Right kidney (tissue), 1 donor: ENCODE data around the gene QPCT.
"Not testable (repeated sequence)": the region's sequence is repeated elsewhere in the genome, so short reads cannot be mapped to it uniquely, and the experiment has no call there.

ENCODE experiments used
- DNase-seq: peaks from one replicate; pipeline ENCODE4 v3.0.0-alpha.2; 2016

QPCT gene

DNA sequence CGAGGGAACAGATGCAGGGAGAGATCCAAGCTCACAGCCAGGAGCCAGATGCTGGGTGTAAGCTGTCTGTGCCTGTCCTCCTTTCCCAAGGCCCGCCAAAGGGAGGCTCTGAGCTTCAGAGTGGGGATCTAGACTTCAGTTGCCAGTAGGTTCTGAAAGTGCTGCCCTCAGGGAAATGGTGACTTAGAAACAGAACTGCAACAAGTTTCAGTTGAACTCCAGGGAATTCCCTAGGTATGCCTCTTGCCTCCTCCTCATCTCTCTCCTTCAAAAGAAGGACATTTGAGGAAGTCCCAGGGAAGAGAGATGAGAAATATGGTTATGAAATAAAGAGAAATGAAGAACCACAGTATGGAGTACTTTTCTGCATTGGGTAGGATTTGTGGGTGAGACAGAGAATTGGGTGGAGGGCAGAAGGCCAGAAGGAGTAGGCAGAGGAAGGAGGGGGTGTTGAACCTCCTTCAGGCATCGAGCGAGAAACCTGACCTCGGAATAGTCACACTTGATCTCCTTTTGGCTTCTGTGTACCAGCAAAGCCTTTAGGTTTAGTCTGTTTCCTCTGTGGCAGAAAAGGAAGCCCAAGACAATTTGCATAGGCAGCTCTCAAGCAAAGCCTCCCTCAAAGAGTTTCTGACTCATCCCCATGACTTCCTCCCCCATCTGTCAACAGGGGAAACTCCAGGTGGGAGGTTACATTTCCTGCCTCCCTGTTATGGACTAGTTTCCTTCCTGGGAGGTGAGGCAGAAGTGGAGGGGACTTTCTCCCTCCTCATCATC is 45.7 kb downstream of the QPCT start:
- DNase-seq: no peak

DNA sequence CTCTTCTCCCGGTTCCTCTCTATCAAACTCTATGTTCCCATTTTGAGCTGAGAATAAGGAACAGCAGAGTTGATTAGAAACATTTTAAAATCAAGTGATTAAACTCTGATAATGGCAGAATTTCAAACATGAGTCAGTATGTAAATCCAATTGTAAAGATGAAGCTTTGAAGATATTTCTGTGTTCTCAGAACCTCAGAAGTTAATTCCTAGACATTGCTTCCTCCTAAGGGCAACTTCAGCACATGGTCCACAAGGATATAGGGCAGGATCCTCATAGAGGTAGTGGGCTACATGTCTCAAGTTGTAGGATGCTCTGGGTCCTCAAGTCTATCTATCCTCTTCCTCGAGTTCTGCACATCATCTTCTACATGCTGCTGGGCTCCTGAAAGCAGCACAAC is 46.3 kb downstream of the QPCT start:
- no peak for DNase-seq

DNA sequence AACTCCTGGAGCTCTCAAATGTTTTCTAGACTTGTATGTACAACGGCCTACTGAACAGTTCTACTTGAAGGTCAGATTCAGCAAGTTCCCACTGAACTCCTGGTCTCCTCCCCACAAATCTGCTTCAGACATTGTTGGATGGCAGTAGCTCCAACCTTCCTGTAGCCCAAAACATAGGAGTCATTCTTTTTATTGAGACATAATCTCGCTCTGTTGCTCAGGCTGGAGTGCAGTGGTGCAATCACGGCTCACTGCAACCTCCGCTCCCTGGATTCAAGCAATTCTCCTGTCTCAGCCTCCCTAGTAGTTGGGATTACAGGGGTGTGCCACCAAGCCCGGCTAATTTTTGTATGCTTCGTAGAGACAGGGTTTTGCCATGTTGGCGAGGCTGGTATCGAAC is 47.3 kb downstream of the QPCT start:
- no peak for DNase-seq

GRCh38 chr2:37392428-37392827 is 48.0 kb downstream of the QPCT start:
- DNase-seq: no peak

GRCh38 chr2:37394263-37394662 is 49.8 kb downstream of the QPCT start:
- no peak for DNase-seq

DNA sequence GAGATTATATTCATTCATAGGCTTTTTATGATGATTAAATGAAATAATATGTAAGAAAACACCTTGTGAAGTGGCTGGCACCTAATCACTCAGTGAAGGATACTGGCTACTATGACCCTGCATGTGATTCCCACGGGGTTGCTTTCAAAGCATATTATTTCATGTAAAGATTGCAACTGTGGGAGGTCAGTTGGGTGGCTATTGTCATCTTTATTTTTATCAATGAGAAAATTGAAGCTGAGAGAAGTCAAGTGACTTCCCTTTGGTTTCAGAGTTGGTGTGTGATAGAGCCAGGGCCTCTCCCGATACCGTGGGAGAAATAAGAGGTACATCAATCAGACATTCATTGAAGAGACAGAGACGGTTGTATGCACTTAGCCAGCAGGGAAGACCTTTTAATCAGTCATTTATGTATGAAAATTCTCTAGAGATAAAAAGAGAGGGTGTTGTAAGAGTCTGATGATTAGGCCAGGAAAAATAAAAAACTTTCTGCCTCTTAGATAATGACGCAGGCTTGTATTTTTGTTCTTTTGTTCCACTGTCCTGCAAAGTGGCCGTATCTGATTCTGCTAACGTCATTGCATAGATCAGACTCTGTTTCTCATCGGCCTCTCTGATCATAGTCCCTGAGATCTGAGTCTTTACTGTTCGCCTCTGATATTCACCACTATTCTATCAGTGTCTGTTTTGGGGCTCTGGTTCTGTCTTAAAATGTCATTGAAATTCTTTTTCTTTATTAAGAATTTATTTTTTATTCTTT is 50.5 kb downstream of the QPCT start:
- no peak for DNase-seq

- no peak for DNase-seq
Observed at GRCh38 chr2:37396890-37397565, 52.6 kb downstream of the QPCT start.

GRCh38 chr2:37398990-37399389 is 54.6 kb downstream of the QPCT start:
- DNase-seq: no peak

- DNase-seq: no peak
Observed at GRCh38 chr2:37400041-37400440, 55.6 kb downstream of the QPCT start.

GRCh38 chr2:37402636-37403035 is 58.2 kb downstream of the QPCT start:
- DNase-seq: no peak

GRCh38 chr2:37405781-37406180 is 61.4 kb downstream of the QPCT start:
- no peak for DNase-seq

DNA sequence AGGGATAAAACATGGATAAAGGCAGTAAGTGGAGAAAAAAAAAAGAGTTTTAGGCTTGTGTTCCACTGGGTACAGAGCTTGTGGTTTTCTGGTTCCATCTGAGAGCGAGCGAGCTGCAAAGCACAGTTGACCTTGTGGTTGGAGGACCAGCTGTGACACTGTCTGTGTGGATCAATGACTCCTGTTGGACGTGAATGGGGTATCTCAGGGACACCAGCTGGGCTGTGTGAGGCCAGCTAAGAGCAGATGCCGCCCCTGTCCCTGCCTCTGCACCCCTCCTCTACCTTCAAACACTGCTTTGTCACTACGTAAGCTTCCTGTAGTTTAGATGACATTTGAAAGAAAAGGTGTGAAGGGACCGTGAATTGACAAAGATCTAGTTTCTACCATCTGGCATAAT is 67.8 kb downstream of the QPCT start:
- DNase-seq: no peak

- DNase-seq: not testable (repeated sequence)
Observed at GRCh38 chr2:37413911-37414469, 69.6 kb downstream of the QPCT start.

- DNase-seq: peak; percentile 36
Observed at GRCh38 chr2:37414470-37414949, 70.1 kb downstream of the QPCT start.

- no peak for DNase-seq
Observed at GRCh38 chr2:37415128-37415820, 70.8 kb downstream of the QPCT start.

DNA sequence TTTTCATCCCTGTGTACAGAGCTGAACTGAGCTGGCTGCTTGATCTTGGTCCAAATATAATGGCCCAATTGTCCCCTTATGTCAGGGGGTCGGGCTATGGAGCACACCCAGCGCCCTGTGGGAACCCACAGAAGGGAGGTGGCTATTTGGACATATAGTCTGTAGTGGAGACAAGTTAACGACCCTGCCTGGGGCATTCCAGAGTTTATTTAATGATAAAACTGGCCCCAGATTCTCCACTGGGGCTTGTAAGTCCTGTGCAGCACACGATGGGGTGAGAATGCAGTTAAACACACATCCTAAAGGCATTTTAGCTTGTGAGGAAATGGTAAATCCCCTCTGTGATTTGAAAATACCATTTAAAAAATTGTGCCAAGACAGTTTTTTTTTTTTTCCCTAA is 72.9 kb downstream of the QPCT start:
- DNase-seq: peak; percentile 21

- no peak for DNase-seq
Observed at GRCh38 chr2:37418956-37419355, 74.5 kb downstream of the QPCT start.

DNA sequence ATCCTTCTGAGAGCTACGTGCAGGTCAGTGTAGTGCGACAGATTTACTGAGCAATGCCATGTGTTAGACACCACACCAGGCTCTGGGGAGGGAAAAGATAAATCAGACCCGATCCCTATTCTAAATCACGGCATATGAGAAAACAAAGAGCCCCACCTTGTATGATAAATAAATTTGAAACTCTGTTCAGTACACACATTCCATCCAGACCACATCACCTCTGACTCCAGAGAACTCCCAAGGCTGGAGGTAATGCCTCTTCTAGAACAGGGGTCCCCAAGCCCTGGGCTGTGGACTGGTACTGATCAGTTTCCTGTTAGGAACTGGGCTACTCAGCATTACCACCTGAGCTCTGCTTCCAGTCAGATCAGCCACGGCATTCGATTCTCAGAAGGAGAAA is 77.3 kb downstream of the QPCT start:
- no peak for DNase-seq

DNA sequence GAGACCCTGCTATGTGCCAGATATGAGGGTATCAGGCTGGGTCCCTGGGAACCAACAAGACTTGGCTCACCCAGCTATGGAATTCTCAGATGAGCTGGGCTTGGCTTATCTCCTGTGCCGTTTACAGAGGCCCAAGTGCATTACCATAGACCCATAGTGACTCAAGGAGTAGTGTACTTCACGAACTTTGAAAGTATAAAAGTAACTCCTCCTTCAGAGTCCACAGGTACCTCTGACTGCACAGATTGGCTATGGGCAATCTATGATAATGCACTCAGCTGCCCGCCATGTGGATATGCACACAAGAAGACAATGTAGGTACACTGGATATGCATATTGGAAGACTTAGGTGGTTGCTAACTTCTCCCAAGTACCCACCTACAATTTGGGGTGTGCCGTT is 78.4 kb downstream of the QPCT start:
- DNase-seq: no peak
